ENCODE measurements around the gene GIN1. TPM values are rescaled to one million over a fixed set of nuclear protein-coding genes. Genes with fewer than 3 reads are reported as not detected.

Gene GIN1
- total and polyA plus RNA-seq, 2 donors from 2014 or later: 6.3 to 8.1 TPM

GRCh38 chr5:103138202-103138690, 18.3 kb upstream of the GIN1 start:
- Histone ChIP-seq H3K36me3 (ENCODE audit: control insufficient read depth in 2 of 3, insufficient read depth in 3 of 3, low read length in 3 of 3) (peaks cover 0 to 2% (median 0%) of the 10 kb centered on the region in 3 donors), H3K9me3 (ENCODE audit: control insufficient read depth in 2 of 3, insufficient read depth in 1 of 3, low read length in 3 of 3) (no peaks in the 10 kb centered on the region), H3K4me3 (ENCODE audit: low read length in 3 of 3) (no peak overlapping the region), H3K4me1 (ENCODE audit: control insufficient read depth in 2 of 3, insufficient read depth in 2 of 3, low read depth in 1 of 3, low read length in 3 of 3) (no peaks in the 10 kb centered on the region), H3K27me3 (ENCODE audit: control insufficient read depth, insufficient read depth, low read length) (no peaks in the 10 kb centered on the region), H3K9ac (ENCODE audit: low read length in 3 of 3) (no peak overlapping the region), H3K27ac (ENCODE audit: low read depth in 2 of 2, low read length in 2 of 2) (no peak overlapping the region)
- intact Hi-C loops (cut with DNase I): no loop called here
- no peak for DNase-seq
- peak; percentile 70 for FAIRE-seq
- no peak for TF ChIP-seq CTCF (IDR thresholded peaks at IDR 0.05; ENCODE audit: borderline replicate concordance, extremely low read depth, insufficient read depth)

GRCh38 chr5:103135461-103135860, 15.5 kb upstream of the GIN1 start:
- intact Hi-C loops (cut with DNase I): no loop called here
- H3K27ac ChIP-seq (ENCODE audit: low read depth in 2 of 2, low read length in 2 of 2): no peak overlapping the region
- H3K36me3 ChIP-seq (ENCODE audit: control insufficient read depth in 2 of 3, insufficient read depth in 3 of 3, low read length in 3 of 3): peaks cover 0 to 2% (median 0%) of the 10 kb centered on the region in 3 donors
- FAIRE-seq (no peak), DNase-seq (no peak)
- no peaks in the 10 kb centered on the region for H3K4me1 ChIP-seq (ENCODE audit: control insufficient read depth in 2 of 3, insufficient read depth in 2 of 3, low read depth in 1 of 3, low read length in 3 of 3)
- no peak overlapping the region for H3K4me3 ChIP-seq (ENCODE audit: low read length in 3 of 3)
- no peaks in the 10 kb centered on the region for H3K27me3 ChIP-seq (ENCODE audit: control insufficient read depth, insufficient read depth, low read length)
- no peaks in the 10 kb centered on the region for H3K9me3 ChIP-seq (ENCODE audit: control insufficient read depth in 2 of 3, insufficient read depth in 1 of 3, low read length in 3 of 3)
- TF ChIP-seq CTCF (IDR thresholded peaks at IDR 0.05; ENCODE audit: borderline replicate concordance, extremely low read depth, insufficient read depth): no peak
- H3K9ac ChIP-seq (ENCODE audit: low read length in 3 of 3): no peak overlapping the region

GRCh38 chr5:103133231-103133630, 13.3 kb upstream of the GIN1 start:
- H3K27ac ChIP-seq (ENCODE audit: low read depth in 2 of 2, low read length in 2 of 2): no peak overlapping the region
- TF ChIP-seq CTCF (IDR thresholded peaks at IDR 0.05; ENCODE audit: borderline replicate concordance, extremely low read depth, insufficient read depth): no peak
- intact Hi-C loops (cut with DNase I): no loop called here
- H3K4me3 ChIP-seq (ENCODE audit: low read length in 3 of 3): no peak overlapping the region
- H3K27me3 ChIP-seq (ENCODE audit: control insufficient read depth, insufficient read depth, low read length): no peaks in the 10 kb centered on the region
- DNase-seq: no peak
- no peaks in the 10 kb centered on the region for H3K9me3 ChIP-seq (ENCODE audit: control insufficient read depth in 2 of 3, insufficient read depth in 1 of 3, low read length in 3 of 3)
- peak; percentile 89 for FAIRE-seq
- H3K36me3 ChIP-seq (ENCODE audit: control insufficient read depth in 2 of 3, insufficient read depth in 3 of 3, low read length in 3 of 3): peaks cover 0 to 2% (median 0%) of the 10 kb centered on the region in 3 donors
- H3K9ac ChIP-seq (ENCODE audit: low read length in 3 of 3): no peak overlapping the region
- no peaks in the 10 kb centered on the region for H3K4me1 ChIP-seq (ENCODE audit: control insufficient read depth in 2 of 3, insufficient read depth in 2 of 3, low read depth in 1 of 3, low read length in 3 of 3)

GRCh38 chr5:103132684-103133083, 12.7 kb upstream of the GIN1 start:
- no peak overlapping the region for H3K27ac ChIP-seq (ENCODE audit: low read depth in 2 of 2, low read length in 2 of 2)
- no peaks in the 10 kb centered on the region for H3K4me1 ChIP-seq (ENCODE audit: control insufficient read depth in 2 of 3, insufficient read depth in 2 of 3, low read depth in 1 of 3, low read length in 3 of 3)
- intact Hi-C loops (cut with DNase I): no loop called here
- no peak for TF ChIP-seq CTCF (IDR thresholded peaks at IDR 0.05; ENCODE audit: borderline replicate concordance, extremely low read depth, insufficient read depth)
- no peak overlapping the region for H3K4me3 ChIP-seq (ENCODE audit: low read length in 3 of 3)
- FAIRE-seq: no peak
- no peak overlapping the region for H3K9ac ChIP-seq (ENCODE audit: low read length in 3 of 3)
- no peaks in the 10 kb centered on the region for H3K9me3 ChIP-seq (ENCODE audit: control insufficient read depth in 2 of 3, insufficient read depth in 1 of 3, low read length in 3 of 3)
- H3K36me3 ChIP-seq (ENCODE audit: control insufficient read depth in 2 of 3, insufficient read depth in 3 of 3, low read length in 3 of 3): peaks cover 0 to 2% (median 0%) of the 10 kb centered on the region in 3 donors
- DNase-seq: no peak
- H3K27me3 ChIP-seq (ENCODE audit: control insufficient read depth, insufficient read depth, low read length): no peaks in the 10 kb centered on the region

All from kidney (tissue), 14 donors.